HG03565 (cell line): ENCODE measurements around the gene SPSB1.
"Not testable (repeated sequence)": the region's sequence is repeated elsewhere in the genome, so short reads cannot be mapped to it uniquely, and the experiment has no call there.

ENCODE experiments used
- ATAC-seq: cut with Tn5 transposase; IDR thresholded peaks from one replicate; pipeline ENCODE4 v1.9.1; 2021; ENCODE audit warnings: mild to moderate bottlenecking, moderate library complexity; ENCODE audit not compliant: unreplicated experiment

SPSB1 gene

DNA sequence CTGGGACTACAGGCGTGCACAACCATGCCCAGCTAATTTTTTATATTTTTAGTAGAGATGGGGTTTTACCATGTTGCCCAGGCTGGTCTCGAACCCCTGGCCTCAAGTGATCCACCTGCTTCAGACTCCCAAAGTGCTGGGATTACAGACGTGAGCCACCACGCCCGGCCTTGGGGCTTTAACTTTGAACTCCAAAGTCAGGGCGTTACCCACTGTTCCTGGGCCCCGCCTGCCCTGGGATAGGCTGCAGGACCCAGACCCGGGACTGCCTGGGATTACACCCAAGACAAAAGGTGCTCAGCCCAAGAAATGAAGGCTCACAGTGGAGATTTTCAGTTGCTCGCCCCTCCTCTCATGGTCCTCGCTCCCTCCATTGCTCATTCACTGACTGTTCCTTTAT is 92.7 kb downstream of the SPSB1 start:
- not testable (repeated sequence) for ATAC-seq

DNA sequence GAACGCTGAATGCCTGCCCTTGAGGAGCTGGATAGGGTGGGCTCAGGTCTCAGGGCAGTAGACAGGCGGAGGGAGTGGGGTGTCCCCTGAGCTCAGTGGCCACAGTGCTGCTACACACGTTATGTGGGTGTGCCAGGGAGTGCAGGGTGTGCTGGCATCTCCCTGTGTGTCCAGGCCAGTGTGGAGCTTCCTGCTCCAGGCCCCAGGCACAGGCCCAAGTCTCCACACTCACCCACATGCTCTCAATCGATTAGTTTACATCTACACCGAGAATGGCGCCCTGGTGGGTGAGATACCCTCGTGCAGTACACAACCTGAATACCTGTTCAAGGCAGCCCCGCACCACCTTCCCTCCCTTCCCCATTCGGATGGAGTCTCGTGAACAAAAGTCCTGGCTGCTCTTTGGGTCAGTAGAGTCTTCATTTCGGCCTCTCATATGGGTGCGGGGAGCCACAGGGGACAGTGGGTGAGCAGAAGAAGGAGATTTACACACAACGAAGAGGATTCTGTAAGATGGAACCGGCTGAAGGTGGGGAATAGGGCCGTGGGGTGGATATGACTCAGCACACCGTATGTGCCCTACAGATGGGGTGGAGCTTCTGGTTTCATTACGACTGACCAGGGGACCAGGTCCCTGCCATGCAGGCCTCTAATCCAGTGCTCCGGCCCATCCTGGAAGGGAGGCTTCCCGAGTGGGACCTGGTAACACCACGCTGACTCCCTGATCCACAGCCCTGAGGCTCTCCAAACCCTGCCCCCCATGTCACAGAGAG is 93.3 kb downstream of the SPSB1 start:
- ATAC-seq = no peak

DNA sequence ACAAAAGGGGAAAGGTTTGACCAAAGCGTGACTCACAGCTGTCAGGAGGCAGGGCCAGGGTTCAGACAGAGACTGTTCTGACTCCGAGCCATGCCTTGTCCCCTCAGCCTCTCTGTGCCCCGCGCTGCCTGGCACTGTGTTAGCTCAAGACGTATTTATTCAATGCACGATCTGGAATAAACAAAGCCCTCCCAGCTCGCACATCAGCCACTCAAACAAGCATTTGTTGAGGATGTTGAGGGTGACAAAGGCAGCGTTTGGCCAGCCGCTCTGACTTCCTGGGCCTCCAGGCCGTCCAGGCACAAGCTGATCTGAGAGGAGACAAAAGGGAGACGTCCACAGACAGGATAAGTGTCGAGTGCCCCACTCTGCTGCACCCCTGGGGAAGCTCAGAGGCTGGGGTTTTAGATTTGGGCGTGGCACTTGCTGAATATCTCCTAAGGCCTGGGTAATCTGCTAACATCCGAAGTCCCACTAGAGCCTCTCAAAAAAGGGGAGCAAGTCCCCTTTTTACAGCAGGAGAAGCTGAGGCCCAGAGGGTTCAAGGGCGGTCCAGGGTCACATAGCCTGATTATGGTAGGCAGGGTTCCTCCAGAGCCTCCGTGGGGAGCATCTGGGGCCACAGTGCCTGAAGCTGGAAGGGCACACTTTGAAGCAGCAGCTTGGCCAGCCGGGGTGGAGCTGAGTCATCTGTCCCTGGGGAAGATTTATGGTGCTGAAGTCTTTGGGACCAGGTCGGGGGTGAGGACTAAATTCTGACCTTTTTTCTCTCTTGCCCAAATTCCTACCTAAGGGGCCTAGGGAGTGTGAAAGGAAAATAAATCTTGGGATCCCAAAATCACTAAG is 95.9 kb downstream of the SPSB1 start:
- no peak for ATAC-seq

DNA sequence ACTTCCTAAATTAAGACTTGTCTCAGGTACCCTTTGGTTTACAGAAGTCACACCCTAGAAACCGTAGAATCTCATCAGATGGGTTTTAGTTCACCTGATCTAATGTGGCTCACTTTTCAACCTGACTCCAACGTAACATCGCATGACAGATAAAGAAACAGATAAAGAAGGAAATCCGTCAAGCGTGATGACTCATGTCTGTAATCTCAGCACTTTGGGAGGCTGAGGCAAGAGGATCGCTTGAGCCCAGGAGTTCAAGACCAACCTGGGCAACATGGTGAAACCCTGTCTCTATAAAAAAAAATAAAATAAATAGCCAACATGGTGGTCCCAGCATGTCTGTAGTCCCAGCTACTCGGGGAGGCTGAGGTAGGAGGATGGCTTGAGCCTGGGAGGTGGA is 97.3 kb downstream of the SPSB1 start:
- no peak for ATAC-seq

DNA sequence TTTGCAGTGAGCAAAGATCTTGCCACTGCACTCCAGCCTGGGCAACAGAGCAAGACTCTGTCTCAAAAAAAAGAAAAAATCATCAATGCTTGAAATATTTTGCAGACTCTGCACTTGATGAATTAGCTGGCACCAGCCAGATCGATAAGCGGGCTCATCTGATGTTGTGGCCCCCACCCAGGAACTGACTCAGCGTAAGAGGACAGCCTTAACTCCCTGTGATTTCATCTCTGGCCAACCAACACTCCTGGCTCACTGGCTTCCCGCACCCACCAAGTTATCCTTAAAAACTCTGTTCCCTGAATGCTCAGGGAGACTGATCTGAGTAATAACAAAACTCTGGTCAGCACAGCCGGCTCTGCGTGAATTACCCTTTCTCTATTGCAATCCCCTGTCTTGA is 98.9 kb downstream of the SPSB1 start:
- ATAC-seq = no peak

DNA sequence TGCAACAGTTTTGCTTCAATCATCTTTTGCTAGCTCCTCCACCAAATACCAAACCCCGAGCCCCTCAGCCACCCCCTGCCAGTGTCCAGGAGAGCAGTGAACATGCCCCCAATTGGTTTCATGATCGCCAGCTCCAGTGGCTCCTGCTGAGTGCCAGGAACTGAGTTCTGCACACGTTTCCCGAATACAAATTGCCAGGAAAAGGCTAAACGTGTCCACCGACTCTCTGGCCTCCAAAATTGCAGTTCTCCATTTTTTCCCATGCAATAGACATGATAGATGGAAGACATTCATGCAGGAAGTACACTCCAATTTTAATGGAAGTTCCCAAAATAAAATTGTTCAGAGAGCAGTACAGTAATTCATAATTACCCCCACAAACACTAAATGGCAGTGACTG is 101.3 kb downstream of the SPSB1 start:
- no peak for ATAC-seq

DNA sequence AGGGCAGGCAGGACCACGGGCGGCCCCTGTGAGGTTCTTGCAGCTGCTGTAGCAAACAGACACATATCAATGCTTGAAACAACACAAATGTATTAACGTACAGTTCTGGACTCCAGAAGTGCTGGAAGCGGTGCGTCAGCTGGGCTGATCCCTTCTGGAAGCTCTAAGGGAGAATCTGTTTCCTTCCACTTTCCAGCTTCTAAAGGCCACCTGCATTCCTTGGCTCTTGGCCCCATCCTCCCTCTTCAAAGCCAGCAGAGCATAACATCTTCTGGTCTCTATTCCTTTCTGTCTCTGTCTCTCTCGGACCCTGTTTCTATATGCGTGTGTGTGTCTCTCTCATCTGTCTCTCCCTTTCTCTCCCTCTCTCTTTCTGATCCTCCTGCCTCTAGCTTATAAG is 102.3 kb downstream of the SPSB1 start:
- ATAC-seq = no peak

DNA sequence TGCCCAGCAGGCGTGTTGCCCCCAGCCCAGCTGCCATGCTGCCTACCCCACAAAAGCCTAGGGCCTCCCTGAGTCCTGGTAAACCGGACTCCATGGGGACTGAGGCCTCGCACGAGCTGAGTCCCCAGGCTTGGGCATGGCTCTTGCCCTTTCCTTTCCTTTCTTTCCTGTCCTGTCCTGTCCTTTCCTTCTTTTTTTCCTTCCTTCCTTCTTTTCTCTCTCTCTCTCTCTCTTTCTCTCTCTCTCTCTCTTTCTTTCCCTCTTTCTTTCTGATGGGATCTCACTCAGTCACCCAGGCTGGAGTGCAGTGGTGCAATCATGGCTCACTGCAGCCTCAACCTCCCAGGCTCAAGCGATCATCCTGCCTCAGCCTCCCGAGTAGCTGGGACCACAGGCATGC is 104.4 kb downstream of the SPSB1 start:
- no peak for ATAC-seq

DNA sequence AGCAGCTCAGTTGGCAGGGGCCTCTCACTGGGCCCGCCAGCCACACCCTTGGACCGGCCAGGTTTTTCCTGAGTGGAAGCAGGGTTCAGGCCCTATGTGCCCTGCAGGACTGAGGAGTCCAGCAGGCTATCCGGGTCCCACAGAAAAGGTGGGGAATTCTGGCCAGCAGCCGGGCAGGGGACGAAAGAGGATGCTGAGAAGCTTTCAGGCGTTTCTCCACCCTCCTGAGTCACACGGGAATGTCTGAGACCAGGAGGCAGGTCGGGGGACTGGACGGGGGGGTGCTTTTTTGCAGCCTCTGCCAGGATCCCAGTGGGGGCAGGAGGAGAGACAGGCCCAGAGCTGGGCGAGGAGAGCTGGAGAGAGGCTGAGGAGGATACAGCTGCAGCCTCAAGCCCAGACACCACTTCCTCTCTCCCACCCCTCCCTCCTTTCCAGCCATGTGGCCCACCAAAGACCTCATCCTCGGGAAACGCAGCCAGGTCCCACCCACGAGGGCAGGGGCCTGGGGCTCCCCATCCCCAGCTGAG is 105.4 kb downstream of the SPSB1 start:
- ATAC-seq = no peak

DNA sequence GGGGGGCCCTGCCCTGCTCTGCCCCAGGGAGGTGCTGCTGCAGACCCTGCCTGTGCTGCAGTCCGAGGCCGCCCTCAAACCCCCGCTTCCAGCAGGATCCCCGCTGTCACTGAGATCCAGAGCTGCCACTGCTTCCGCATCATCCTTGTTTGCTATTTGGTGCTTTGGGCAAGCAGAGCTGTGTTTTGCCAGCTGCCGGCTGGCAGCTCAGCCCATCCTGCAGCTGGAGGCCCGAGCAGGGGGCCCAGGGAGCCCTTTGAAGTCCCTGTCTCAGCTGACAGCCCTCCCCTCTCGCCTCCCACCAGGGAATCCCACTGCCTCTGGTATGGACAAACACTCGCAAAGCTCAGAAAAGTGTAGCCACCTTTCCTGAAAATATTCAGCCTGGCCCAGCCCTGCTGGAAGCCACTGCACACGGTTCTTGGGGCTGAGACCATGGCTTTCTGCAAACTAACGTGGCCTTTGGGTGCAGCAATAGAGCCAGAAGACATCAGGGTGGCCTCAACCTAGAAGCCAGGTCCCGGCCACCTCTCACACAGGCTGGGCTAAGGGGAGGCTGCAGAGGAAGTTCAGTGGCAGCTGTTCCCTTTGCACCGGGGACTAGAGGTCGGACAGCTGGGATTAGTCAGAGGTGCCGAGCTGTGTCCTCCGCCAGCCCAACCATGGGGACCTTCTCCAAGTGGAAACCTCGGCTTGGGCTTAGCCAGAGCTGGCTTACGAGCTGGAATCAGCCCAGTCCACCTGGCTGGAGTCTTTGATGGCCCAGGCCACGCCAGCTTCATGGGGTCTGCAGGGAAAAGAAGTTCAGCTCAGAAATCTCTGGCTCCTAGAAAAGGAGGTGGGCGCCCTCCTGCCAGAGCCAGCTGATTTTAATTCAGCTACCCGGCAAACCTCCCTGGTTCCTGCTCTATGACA is 107.1 kb downstream of the SPSB1 start:
- no peak for ATAC-seq

DNA sequence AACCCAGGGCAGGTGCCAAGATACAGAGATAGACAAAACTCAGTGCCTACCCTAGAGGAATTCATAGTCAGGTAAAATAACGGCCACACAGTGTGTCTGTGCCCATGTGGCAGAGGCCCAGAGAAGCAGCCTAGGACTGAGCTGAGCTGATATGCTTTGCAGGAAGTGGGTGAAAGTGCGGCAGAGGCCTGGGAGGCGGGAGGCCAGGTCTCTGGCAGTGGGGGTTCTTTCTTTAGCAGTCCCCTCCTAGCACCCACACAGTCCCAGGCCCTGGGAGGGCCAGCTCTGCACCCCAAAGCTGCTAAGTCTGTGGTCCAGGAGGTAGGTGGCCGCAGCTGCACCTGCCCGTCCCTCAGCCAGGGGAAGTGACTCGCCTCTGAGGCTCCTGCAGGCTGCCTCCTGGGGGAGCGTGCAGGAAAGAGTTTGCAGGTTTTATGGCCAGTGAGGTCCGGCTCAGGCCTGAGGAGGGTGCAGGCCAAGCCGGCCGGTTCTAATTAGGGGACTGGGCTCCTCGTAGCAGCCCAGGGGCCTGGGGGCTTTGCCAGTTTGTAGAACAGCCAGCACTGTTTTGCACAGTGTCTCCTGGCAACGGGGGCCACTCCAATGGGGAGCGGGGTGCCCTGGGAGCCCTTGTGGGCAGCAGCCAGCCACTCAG is 107.9 kb downstream of the SPSB1 start:
- ATAC-seq = no peak

DNA sequence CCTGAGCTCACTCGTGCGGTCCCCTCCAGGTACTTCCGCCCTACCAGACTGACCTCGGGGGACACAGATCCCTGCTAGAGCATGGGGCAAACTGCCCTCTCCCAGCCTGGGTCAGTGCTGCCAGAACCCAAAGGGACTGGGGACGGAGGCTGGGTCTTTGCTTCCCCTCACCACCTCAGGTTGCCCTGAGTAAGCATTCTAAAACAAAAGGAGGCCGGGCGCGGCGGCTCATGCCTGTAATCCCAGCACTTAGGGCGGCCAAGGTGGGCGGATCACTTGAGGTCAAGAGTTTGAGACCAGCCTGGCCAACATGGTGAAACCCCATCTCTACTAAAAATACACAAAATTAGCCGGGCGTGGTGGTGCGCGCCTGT is 108.4 kb downstream of the SPSB1 start:
- ATAC-seq = no peak

DNA sequence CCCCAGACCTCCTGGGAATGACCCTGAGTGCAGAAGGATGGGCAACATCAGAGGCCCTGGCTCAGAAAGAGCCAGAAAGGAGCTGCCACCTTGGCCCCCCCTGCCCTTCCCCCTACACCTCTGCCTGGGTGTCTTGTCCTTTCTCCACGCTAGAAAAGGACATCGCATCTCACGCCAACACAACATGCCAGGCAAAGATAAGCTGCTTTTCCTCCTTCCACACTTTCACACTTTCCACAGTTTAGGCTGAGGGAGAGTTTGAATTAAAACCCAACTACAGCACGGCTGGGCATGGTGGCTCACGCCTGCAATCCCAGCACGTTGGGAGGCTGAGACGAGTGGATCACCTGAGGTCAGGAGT is 109.5 kb downstream of the SPSB1 start:
- no peak for ATAC-seq

DNA sequence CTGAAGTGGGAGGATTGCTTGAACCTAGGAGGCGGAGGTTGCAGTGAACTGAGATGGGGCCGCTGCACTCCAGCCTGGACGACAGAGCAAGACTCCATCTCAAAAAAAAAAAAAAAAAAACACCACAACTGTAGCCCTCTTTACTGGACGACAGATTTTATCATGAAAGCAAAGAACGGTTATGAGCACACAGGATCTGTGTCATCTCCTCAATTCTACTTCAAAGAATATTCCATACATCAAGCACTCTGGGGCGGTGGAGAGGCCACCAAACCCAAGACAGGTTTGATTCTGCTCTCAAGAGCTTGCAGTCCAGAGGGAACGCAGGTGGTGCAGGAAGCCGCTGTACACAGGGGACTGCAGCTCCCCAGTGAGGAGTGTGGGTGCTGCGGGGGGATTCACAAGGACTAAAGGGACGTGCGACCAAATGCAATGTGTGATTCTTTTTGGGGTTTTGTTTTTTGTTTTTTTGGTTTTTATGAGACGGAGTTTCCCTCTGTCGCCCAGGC is 110.1 kb downstream of the SPSB1 start:
- no peak for ATAC-seq

DNA sequence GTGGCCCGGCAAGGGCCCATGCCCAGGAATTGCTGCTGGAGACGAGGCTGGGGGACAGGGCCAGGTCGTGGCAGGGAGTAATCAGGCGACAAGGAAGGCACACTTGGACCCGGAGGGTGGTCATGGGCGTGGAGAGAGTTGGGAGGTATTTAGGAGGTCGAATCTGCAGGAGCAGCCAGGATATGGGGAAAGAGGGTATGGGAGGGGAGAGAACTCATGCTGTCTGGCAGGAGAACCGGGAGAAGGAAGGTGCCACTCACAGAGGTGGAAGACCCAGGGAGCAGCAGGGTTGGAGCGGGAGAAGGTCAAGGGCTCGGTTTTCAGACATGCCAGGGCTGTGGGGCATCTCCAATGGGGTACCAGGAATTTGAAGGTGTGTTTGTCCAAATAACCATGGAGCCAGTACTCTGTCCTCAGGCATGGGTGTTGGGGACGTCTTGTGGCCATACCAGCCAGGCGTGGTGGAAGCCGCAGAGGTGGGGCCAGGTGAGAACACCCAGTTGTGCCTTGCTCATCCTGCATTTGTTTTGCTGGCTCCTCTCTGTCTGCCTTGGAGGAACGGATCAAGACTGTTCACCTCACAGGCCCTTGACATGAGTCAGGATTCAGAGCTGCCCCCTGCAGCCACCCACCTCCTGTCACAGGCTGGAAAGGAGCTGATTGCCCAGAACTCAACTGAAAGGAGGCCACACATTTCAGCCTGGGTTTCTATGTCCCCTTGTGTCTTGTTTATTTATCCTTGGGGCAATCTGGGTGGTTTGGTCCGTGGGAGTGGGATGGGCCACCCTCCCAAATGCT is 111.6 kb downstream of the SPSB1 start:
- ATAC-seq = no peak

DNA sequence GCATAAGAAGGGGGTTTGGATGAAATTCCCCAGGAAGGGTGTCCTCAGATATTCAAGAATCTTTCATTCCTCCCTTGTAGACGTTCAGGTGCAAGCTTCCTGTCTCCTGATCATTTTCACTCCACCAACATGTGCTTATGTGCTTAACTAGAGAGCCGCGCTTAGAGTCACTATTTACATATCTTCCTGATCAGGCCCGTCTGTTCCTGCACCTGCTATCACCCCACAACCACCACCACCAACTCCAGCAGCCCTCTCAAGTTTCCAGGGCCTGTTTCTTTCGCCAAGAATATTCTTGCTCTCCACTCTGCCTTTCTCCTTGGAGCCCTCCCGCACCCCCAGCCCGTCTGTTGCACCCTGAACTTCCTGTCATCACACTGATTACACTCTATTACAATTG is 113.4 kb downstream of the SPSB1 start:
- ATAC-seq = no peak

DNA sequence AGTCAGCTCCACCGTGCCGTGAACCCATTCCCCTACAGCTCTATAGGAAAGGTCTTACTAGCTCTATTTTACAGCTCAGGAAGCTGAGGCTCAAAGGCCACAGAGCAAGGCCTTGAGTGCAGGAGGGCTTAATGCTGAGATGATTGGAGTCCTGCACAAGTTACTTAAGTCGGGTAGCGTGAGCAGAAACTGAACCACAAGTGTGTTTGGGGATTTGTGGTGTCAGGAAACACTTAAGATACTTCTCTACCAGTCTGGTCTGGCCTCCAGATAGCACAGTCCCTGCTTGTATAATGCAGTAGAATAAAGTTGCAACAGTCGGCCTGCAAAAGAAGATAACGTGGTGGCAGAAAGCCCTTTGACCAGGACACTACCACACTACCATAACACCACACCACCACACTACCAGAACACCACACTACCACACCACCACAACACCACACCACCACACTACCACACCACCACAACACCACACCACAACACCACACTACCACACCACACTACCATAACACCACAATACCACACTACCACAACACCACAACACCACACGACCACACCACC is 118.1 kb downstream of the SPSB1 start:
- no peak for ATAC-seq

DNA sequence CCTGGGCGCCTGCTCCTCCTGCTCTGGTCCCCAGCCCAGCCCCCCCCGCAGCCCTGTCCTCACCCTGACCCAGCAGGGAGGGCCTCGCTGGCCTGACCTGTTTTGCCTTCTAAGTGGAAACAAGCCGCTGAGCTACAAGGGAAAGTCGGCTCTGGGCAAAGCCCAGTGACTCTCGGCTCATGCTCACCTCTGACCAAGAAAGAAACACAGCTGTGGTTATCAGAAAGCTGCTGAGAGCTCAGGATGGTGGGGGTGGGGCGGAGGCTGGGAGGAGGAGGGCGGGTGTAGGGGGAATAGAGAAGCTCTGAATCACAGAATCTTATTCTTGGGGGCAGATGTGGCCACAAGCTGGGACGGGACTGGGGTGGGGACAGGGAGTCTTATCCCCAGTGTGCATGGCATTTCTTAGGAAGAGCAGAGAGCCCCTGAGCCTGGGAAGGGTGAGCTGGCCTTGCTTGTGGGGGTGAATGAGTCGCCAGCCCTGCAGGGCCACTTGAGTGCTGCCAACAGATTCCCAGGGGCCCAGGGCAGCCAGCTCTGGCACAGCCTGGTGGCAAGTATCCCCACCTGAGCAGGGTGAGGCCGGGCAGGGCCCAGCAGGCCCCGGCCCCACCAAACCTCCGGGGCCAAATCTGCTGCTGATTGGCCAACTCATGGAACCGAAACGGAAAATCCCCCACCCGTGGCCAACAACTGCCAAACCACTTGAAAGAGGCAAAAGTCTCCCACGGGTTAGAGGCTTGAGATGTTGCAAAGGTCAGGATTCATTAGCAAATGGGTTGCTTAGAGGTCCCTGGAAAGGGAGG is 120.6 kb downstream of the SPSB1 start:
- ATAC-seq = peak; percentile 54

DNA sequence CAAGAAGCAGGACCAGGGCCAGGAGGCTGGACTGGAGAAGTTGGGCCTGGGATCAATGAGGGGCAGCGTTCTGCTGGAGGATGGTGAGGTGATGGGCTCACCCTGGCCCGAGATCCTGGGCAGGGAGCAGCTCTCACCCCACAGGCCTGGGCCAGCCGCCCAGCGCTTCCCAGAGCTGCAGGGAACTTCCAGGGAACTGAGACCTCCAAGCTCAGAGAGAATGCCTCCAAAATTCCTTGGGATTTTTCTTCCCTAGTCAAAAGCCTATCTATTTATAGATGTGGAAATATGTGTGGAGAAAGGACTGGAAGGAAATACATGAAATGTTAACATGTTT is 121.2 kb downstream of the SPSB1 start:
- ATAC-seq = no peak
